ENCODE measurements around the gene SIGLEC8. TPM values are rescaled to one million over a fixed set of nuclear protein-coding genes. Genes with fewer than 3 reads are reported as not detected.
"Not testable (repeated sequence)": the region's sequence is repeated elsewhere in the genome, so short reads cannot be mapped to it uniquely, and the experiment has no call there.

Gene SIGLEC8
- 0.39 TPM for total RNA-seq
- long read RNA-seq, partial matches to known transcripts = 0 of 1 reads
- long read RNA-seq, other reads (novel, unspliced or antisense) = 0 of 1 reads

- DNase-seq (ENCODE audit: low spot score) = no peak
Observed at GRCh38 chr19:51458051-51458645, at the start of gene SIGLEC8. Gene SIGLEC8, minus strand, starts transcription at chr19:51458454. Its CDS starts 67 bp downstream, at chr19:51458387.

- DNase-seq (ENCODE audit: low spot score) = no peak
Observed at GRCh38 chr19:51507640-51508058, 49.4 kb upstream of the SIGLEC8 start.

GRCh38 chr19:51507192-51507591, 48.9 kb upstream of the SIGLEC8 start:
- no peak for DNase-seq (ENCODE audit: low spot score)

GRCh38 chr19:51505904-51506303, 47.6 kb upstream of the SIGLEC8 start:
- no peak for DNase-seq (ENCODE audit: low spot score)

GRCh38 chr19:51503896-51504295, 45.6 kb upstream of the SIGLEC8 start:
- no peak for DNase-seq (ENCODE audit: low spot score)

GRCh38 chr19:51503286-51503817, 45.1 kb upstream of the SIGLEC8 start:
- no peak for DNase-seq (ENCODE audit: low spot score)

GRCh38 chr19:51501594-51502263, 43.5 kb upstream of the SIGLEC8 start, which contains the start of gene SIGLEC12:
Gene SIGLEC12, minus strand, starts transcription at chr19:51501800. Its CDS starts 67 bp downstream, at chr19:51501733.
- DNase-seq (ENCODE audit: low spot score) = no peak

GRCh38 chr19:51500931-51501330, 42.7 kb upstream of the SIGLEC8 start:
- DNase-seq (ENCODE audit: low spot score) = not testable (repeated sequence)

- no peak for DNase-seq (ENCODE audit: low spot score)
Observed at GRCh38 chr19:51497666-51498065, 39.4 kb upstream of the SIGLEC8 start.

- DNase-seq (ENCODE audit: low spot score) = no peak
Observed at GRCh38 chr19:51493776-51494175, 35.5 kb upstream of the SIGLEC8 start.

GRCh38 chr19:51491586-51491985, 33.3 kb upstream of the SIGLEC8 start:
- DNase-seq (ENCODE audit: low spot score) = no peak

- DNase-seq (ENCODE audit: low spot score) = no peak
Observed at GRCh38 chr19:51490676-51491075, 32.4 kb upstream of the SIGLEC8 start.

- no peak for DNase-seq (ENCODE audit: low spot score)
Observed at GRCh38 chr19:51489113-51489512, 30.9 kb upstream of the SIGLEC8 start.

GRCh38 chr19:51488491-51488890, 30.2 kb upstream of the SIGLEC8 start:
- DNase-seq (ENCODE audit: low spot score) = no peak

- no peak for DNase-seq (ENCODE audit: low spot score)
Observed at GRCh38 chr19:51485960-51486660, 27.9 kb upstream of the SIGLEC8 start.

GRCh38 chr19:51480590-51480989, 22.3 kb upstream of the SIGLEC8 start:
- no peak for DNase-seq (ENCODE audit: low spot score)

GRCh38 chr19:51479531-51480331, 21.5 kb upstream of the SIGLEC8 start:
- no peak for DNase-seq (ENCODE audit: low spot score)

- no peak for DNase-seq (ENCODE audit: low spot score)
Observed at GRCh38 chr19:51478381-51479234, 20.4 kb upstream of the SIGLEC8 start, which contains the start of gene CEACAM18. Gene CEACAM18, plus strand, starts transcription at chr19:51478539.

- DNase-seq (ENCODE audit: low spot score) = no peak
Observed at GRCh38 chr19:51477344-51477743, 19.1 kb upstream of the SIGLEC8 start.

GRCh38 chr19:51476164-51476563, 17.9 kb upstream of the SIGLEC8 start:
- no peak for DNase-seq (ENCODE audit: low spot score)

Data from mesenteric fat pad (tissue), 1 donor.